ENCODE results near the gene CEP295NL. TPM values are rescaled to one million over a fixed set of nuclear protein-coding genes. Genes with fewer than 3 reads are reported as not detected.

Gene CEP295NL
- total and polyA plus RNA-seq, 2 of the 13 experiments (the other 11 are each of a cell fraction or from before 2014, with no cell fraction given), result not detected

- TF ChIP-seq ZBED4 (CRISPR knock-in tag; IDR thresholded peaks at IDR 0.05; ENCODE audit: borderline replicate concordance) (peak; percentile 50; the same call in 1 of the 2 replicates), ZFP36L1 (CRISPR knock-in tag; IDR thresholded peaks at IDR 0.05) (no peak), KLF11 (CRISPR knock-in tag; IDR thresholded peaks at IDR 0.05) (no peak), CAMTA2 (CRISPR knock-in tag; IDR thresholded peaks at IDR 0.05; ENCODE audit: borderline replicate concordance) (no peak), ZNF607 (CRISPR knock-in tag; IDR thresholded peaks at IDR 0.05; ENCODE audit: borderline replicate concordance) (no peak; the same call in 1 of the 2 replicates), GTF2F1 (IDR thresholded peaks at IDR 0.05; ENCODE audit: low read length) (no peak), ISX (CRISPR knock-in tag; conservative IDR thresholded peaks at IDR 0.05) (no peak), HOXA7 (CRISPR knock-in tag; IDR thresholded peaks at IDR 0.05) (no peak), ZNF276 (CRISPR knock-in tag; IDR thresholded peaks at IDR 0.05; ENCODE audit: low read depth) (no peak), KDM4B (CRISPR knock-in tag; IDR thresholded peaks at IDR 0.05) (no peak), MNT (IDR thresholded peaks at IDR 0.05) (peak; percentile 42; the same call in 1 of the 2 replicates), JUNB (CRISPR knock-in tag; IDR thresholded peaks at IDR 0.05; ENCODE audit: borderline replicate concordance) (no peak), ZNF83 (CRISPR knock-in tag; IDR thresholded peaks at IDR 0.05; ENCODE audit: borderline replicate concordance) (no peak), E2F2 (CRISPR knock-in tag; IDR thresholded peaks at IDR 0.05; ENCODE audit: borderline replicate concordance) (no peak), ZIK1 (CRISPR knock-in tag; IDR thresholded peaks at IDR 0.05; ENCODE audit: borderline replicate concordance, low read depth) (no peak), ZNF451 (CRISPR knock-in tag; IDR thresholded peaks at IDR 0.05) (no peak)
- TF ChIP-seq, protein P1, sequence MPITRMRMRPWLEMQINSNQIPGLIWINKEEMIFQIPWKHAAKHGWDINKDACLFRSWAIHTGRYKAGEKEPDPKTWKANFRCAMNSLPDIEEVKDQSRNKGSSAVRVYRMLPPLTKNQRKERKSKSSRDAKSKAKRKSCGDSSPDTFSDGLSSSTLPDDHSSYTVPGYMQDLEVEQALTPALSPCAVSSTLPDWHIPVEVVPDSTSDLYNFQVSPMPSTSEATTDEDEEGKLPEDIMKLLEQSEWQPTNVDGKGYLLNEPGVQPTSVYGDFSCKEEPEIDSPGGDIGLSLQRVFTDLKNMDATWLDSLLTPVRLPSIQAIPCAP (CRISPR knock-in tag; IDR thresholded peaks at IDR 0.05; ENCODE audit: low read depth), result no peak
- TF ChIP-seq, protein P2, sequence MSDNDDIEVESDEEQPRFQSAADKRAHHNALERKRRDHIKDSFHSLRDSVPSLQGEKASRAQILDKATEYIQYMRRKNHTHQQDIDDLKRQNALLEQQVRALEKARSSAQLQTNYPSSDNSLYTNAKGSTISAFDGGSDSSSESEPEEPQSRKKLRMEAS (IDR thresholded peaks at IDR 0.05), result 0 out of 2 replicates have a peak, but pooled peaks have one; percentile 35
- TF ChIP-seq, protein P3, sequence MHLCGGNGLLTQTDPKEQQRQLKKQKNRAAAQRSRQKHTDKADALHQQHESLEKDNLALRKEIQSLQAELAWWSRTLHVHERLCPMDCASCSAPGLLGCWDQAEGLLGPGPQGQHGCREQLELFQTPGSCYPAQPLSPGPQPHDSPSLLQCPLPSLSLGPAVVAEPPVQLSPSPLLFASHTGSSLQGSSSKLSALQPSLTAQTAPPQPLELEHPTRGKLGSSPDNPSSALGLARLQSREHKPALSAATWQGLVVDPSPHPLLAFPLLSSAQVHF (CRISPR knock-in tag; IDR thresholded peaks at IDR 0.05), result no peak
Observed at GRCh38 chr17:78865682-78866390, 37.2 kb downstream of the CEP295NL start (continued).

Measured in HepG2 (cell line).